ENCODE results near the gene MAOA.
A peak's percentile ranks its signal among the peaks of the same experiment; 100 is the strongest.
"Not testable (repeated sequence)": the region's sequence is repeated elsewhere in the genome, so short reads cannot be mapped to it uniquely, and the experiment has no call there.

MAOA gene

GRCh38 chrX:43717161-43717560 lies 61.1 kb downstream of the MAOA start:
- no peak for DNase-seq (ENCODE audit: low spot score)

GRCh38 chrX:43718081-43718480 lies 62.0 kb downstream of the MAOA start:
- DNase-seq (ENCODE audit: low spot score), result no peak

GRCh38 chrX:43718546-43718945 lies 62.4 kb downstream of the MAOA start:
- DNase-seq (ENCODE audit: low spot score), result no peak

GRCh38 chrX:43718956-43719355 lies 62.9 kb downstream of the MAOA start:
- DNase-seq (ENCODE audit: low spot score), result no peak

GRCh38 chrX:43720082-43720481 lies 64.0 kb downstream of the MAOA start:
- DNase-seq (ENCODE audit: low spot score), result no peak

GRCh38 chrX:43720961-43721360 lies 64.9 kb downstream of the MAOA start:
- DNase-seq (ENCODE audit: low spot score), result no peak

- DNase-seq (ENCODE audit: low spot score), result not testable (repeated sequence)
Observed at GRCh38 chrX:43725227-43725626, 69.1 kb downstream of the MAOA start.

- DNase-seq (ENCODE audit: low spot score), result not testable (repeated sequence)
Observed at GRCh38 chrX:43727254-43727653, 71.2 kb downstream of the MAOA start.

- DNase-seq (ENCODE audit: low spot score), result no peak
Observed at GRCh38 chrX:43728002-43728401, 71.9 kb downstream of the MAOA start.

GRCh38 chrX:43728966-43729365 lies 72.9 kb downstream of the MAOA start:
- no peak for DNase-seq (ENCODE audit: low spot score)

GRCh38 chrX:43731086-43731485 lies 75.0 kb downstream of the MAOA start:
- no peak for DNase-seq (ENCODE audit: low spot score)

GRCh38 chrX:43733699-43734098 lies 77.6 kb downstream of the MAOA start:
- no peak for DNase-seq (ENCODE audit: low spot score)

GRCh38 chrX:43734444-43734843 lies 78.3 kb downstream of the MAOA start:
- no peak for DNase-seq (ENCODE audit: low spot score)

- DNase-seq (ENCODE audit: low spot score), result no peak
Observed at GRCh38 chrX:43735534-43735933, 79.4 kb downstream of the MAOA start.

- no peak for DNase-seq (ENCODE audit: low spot score)
Observed at GRCh38 chrX:43735957-43736356, 79.9 kb downstream of the MAOA start.

GRCh38 chrX:43741843-43742573 lies 85.9 kb downstream of the MAOA start:
- no peak for DNase-seq (ENCODE audit: low spot score)

GRCh38 chrX:43743100-43743822 lies 87.2 kb downstream of the MAOA start:
- no peak for DNase-seq (ENCODE audit: low spot score)

- DNase-seq (ENCODE audit: low spot score), result no peak
Observed at GRCh38 chrX:43744284-43744683, 88.2 kb downstream of the MAOA start.

- no peak for DNase-seq (ENCODE audit: low spot score)
Observed at GRCh38 chrX:43745938-43746721, 90.0 kb downstream of the MAOA start.

- DNase-seq (ENCODE audit: low spot score), result no peak
Observed at GRCh38 chrX:43747476-43747875, 91.4 kb downstream of the MAOA start.

GRCh38 chrX:43750248-43750676 lies 94.2 kb downstream of the MAOA start:
- DNase-seq (ENCODE audit: low spot score), result peak; percentile 56

- DNase-seq (ENCODE audit: low spot score), result no peak
Observed at GRCh38 chrX:43753637-43754036, 97.5 kb downstream of the MAOA start.

- DNase-seq (ENCODE audit: low spot score), result no peak
Observed at GRCh38 chrX:43756076-43756475, 100.0 kb downstream of the MAOA start.
